ENCODE results near the gene PLXNC1.

Gene PLXNC1

GRCh38 chr12:94110258-94110657 is 38.1 kb upstream of the PLXNC1 start:
- Histone ChIP-seq H3K4me1 (ENCODE audit: insufficient read depth, low read length, severe bottlenecking) (no peaks in the 10 kb centered on the region), H3K27ac (ENCODE audit: low read depth, low read length, poor library complexity, severe bottlenecking) (no peak overlapping the region), H4K20me1 (ENCODE audit: insufficient read depth, low read length) (no peaks in the 10 kb centered on the region), H3K9me3 (ENCODE audit: low read length) (no peaks in the 10 kb centered on the region), H3K9ac (ENCODE audit: low read length) (no peak overlapping the region), H3K9me2 (ENCODE audit: low read depth, low read length) (no peaks in the 10 kb centered on the region), H3K4me2 (ENCODE audit: low read length) (no peak overlapping the region), H3K4me3 (ENCODE audit: low read depth, low read length, poor library complexity, severe bottlenecking) (no peak overlapping the region), H3K27me3 (ENCODE audit: insufficient read depth, low read length) (peaks cover 3% of the 10 kb centered on the region; the same call in 1 of the 2 replicates), H3K79me2 (ENCODE audit: insufficient read depth, low read length) (no peaks in the 10 kb centered on the region), H3F3A (ENCODE audit: insufficient read depth, low read length) (no peaks in the 10 kb centered on the region), H2AFZ (ENCODE audit: low read length) (no peak overlapping the region), H3K36me3 (ENCODE audit: insufficient read depth, low read length) (no peaks in the 10 kb centered on the region)
- TF ChIP-seq CTCF (IDR thresholded peaks at IDR 0.05; ENCODE audit: low read length) (no peak), EZH2 (IDR thresholded peaks at IDR 0.05; ENCODE audit: borderline replicate concordance, low read length) (no peak)

GRCh38 chr12:94111302-94111701 is 37.1 kb upstream of the PLXNC1 start:
- H3K4me2 ChIP-seq (ENCODE audit: low read length) = no peak overlapping the region
- H4K20me1 ChIP-seq (ENCODE audit: insufficient read depth, low read length) = no peaks in the 10 kb centered on the region
- H2AFZ ChIP-seq (ENCODE audit: low read length) = no peak overlapping the region
- H3K9me2 ChIP-seq (ENCODE audit: low read depth, low read length) = no peaks in the 10 kb centered on the region
- TF ChIP-seq EZH2 (IDR thresholded peaks at IDR 0.05; ENCODE audit: borderline replicate concordance, low read length) (no peak), CTCF (IDR thresholded peaks at IDR 0.05; ENCODE audit: low read length) (no peak)
- no peaks in the 10 kb centered on the region for H3K36me3 ChIP-seq (ENCODE audit: insufficient read depth, low read length)
- H3K4me1 ChIP-seq (ENCODE audit: insufficient read depth, low read length, severe bottlenecking) = no peaks in the 10 kb centered on the region
- no peak overlapping the region for H3K9ac ChIP-seq (ENCODE audit: low read length)
- no peaks in the 10 kb centered on the region for H3F3A ChIP-seq (ENCODE audit: insufficient read depth, low read length)
- H3K27me3 ChIP-seq (ENCODE audit: insufficient read depth, low read length) = no peaks in the 10 kb centered on the region; the same call in 1 of the 2 replicates
- no peak overlapping the region for H3K4me3 ChIP-seq (ENCODE audit: low read depth, low read length, poor library complexity, severe bottlenecking)
- H3K79me2 ChIP-seq (ENCODE audit: insufficient read depth, low read length) = no peaks in the 10 kb centered on the region
- H3K27ac ChIP-seq (ENCODE audit: low read depth, low read length, poor library complexity, severe bottlenecking) = no peak overlapping the region
- H3K9me3 ChIP-seq (ENCODE audit: low read length) = no peaks in the 10 kb centered on the region

- H3F3A ChIP-seq (ENCODE audit: insufficient read depth, low read length) = no peaks in the 10 kb centered on the region
- H3K4me2 ChIP-seq (ENCODE audit: low read length) = no peak overlapping the region
- no peak for TF ChIP-seq CTCF (IDR thresholded peaks at IDR 0.05; ENCODE audit: low read length)
- TF ChIP-seq EZH2 (IDR thresholded peaks at IDR 0.05; ENCODE audit: borderline replicate concordance, low read length) = no peak
- H3K4me3 ChIP-seq (ENCODE audit: low read depth, low read length, poor library complexity, severe bottlenecking) = no peak overlapping the region
- no peaks in the 10 kb centered on the region for H3K79me2 ChIP-seq (ENCODE audit: insufficient read depth, low read length)
- no peaks in the 10 kb centered on the region for H3K36me3 ChIP-seq (ENCODE audit: insufficient read depth, low read length)
- H4K20me1 ChIP-seq (ENCODE audit: insufficient read depth, low read length) = no peaks in the 10 kb centered on the region
- H3K9ac ChIP-seq (ENCODE audit: low read length) = no peak overlapping the region
- H3K4me1 ChIP-seq (ENCODE audit: insufficient read depth, low read length, severe bottlenecking) = no peaks in the 10 kb centered on the region
- no peaks in the 10 kb centered on the region for H3K9me2 ChIP-seq (ENCODE audit: low read depth, low read length)
- H3K27ac ChIP-seq (ENCODE audit: low read depth, low read length, poor library complexity, severe bottlenecking) = no peak overlapping the region
- H3K27me3 ChIP-seq (ENCODE audit: insufficient read depth, low read length) = no peaks in the 10 kb centered on the region; the same call in 1 of the 2 replicates
- H2AFZ ChIP-seq (ENCODE audit: low read length) = no peak overlapping the region
- no peaks in the 10 kb centered on the region for H3K9me3 ChIP-seq (ENCODE audit: low read length)
These were observed 36.3 kb upstream of the PLXNC1 start for GRCh38 chr12:94112121-94112520.

Measured in OCI-LY1 (cell line).